Measurements from ENCODE around the gene TRIM14.

TRIM14 gene

GRCh38 chr9:98158071-98158831, 39.2 kb upstream of the TRIM14 start:
- TF ChIP-seq ZC3H10 (CRISPR knock-in tag; IDR thresholded peaks at IDR 0.05) (no peak), ISL1 (CRISPR knock-in tag; IDR thresholded peaks at IDR 0.05) (no peak), CSRNP3 (CRISPR knock-in tag; IDR thresholded peaks at IDR 0.05) (no peak), ZFP3 (CRISPR knock-in tag; IDR thresholded peaks at IDR 0.05) (peak; percentile 74; the same call in 1 of the 2 replicates), ZNF8 (CRISPR knock-in tag; IDR thresholded peaks at IDR 0.05) (no peak), CREB5 (CRISPR knock-in tag; IDR thresholded peaks at IDR 0.05; ENCODE audit: low read depth) (no peak), BACH2 (CRISPR knock-in tag; IDR thresholded peaks at IDR 0.05; ENCODE audit: borderline replicate concordance) (no peak), ZNF70 (CRISPR knock-in tag; IDR thresholded peaks at IDR 0.05) (no peak)
- ATAC-seq = no peak

- no peak for TF ChIP-seq ESRRG (CRISPR knock-in tag; IDR thresholded peaks at IDR 0.05)
- no peak for ATAC-seq
These were observed 38.4 kb upstream of the TRIM14 start for GRCh38 chr9:98157372-98157771.

GRCh38 chr9:98154678-98155077, 35.7 kb upstream of the TRIM14 start:
- TF ChIP-seq GLIS3 (CRISPR knock-in tag; IDR thresholded peaks at IDR 0.05) (no peak), ZFP30 (CRISPR knock-in tag; IDR thresholded peaks at IDR 0.05) (no peak), BACH2 (CRISPR knock-in tag; IDR thresholded peaks at IDR 0.05; ENCODE audit: borderline replicate concordance) (no peak), RARB (CRISPR knock-in tag; IDR thresholded peaks at IDR 0.05) (no peak), TCF4 (CRISPR knock-in tag; IDR thresholded peaks at IDR 0.05; ENCODE audit: borderline replicate concordance) (no peak), CSDC2 (CRISPR knock-in tag; IDR thresholded peaks at IDR 0.05) (no peak), ISL1 (CRISPR knock-in tag; IDR thresholded peaks at IDR 0.05) (no peak)
- no peak for ATAC-seq

GRCh38 chr9:98152526-98152925, 33.5 kb upstream of the TRIM14 start:
- ATAC-seq = no peak
- TF ChIP-seq PATZ1 (CRISPR knock-in tag; IDR thresholded peaks at IDR 0.05; ENCODE audit: borderline replicate concordance) = no peak
- no peak for TF ChIP-seq SNAI2 (CRISPR knock-in tag; IDR thresholded peaks at IDR 0.05)
- no peak for TF ChIP-seq CSDC2 (CRISPR knock-in tag; IDR thresholded peaks at IDR 0.05)
- TF ChIP-seq GLIS3 (CRISPR knock-in tag; IDR thresholded peaks at IDR 0.05) = no peak
- TF ChIP-seq ZNF70 (CRISPR knock-in tag; IDR thresholded peaks at IDR 0.05) = no peak
- no peak for TF ChIP-seq CSRNP3 (CRISPR knock-in tag; IDR thresholded peaks at IDR 0.05)
- TF ChIP-seq ZFP3 (CRISPR knock-in tag; IDR thresholded peaks at IDR 0.05) = no peak
- no peak for TF ChIP-seq POU6F1 (CRISPR knock-in tag; IDR thresholded peaks at IDR 0.05; ENCODE audit: borderline replicate concordance, low read depth)
- TF ChIP-seq OSR1 (CRISPR knock-in tag; IDR thresholded peaks at IDR 0.05) = no peak
- TF ChIP-seq ZC3H10 (CRISPR knock-in tag; IDR thresholded peaks at IDR 0.05) = no peak
- TF ChIP-seq ZFP30 (CRISPR knock-in tag; IDR thresholded peaks at IDR 0.05) = no peak
- no peak for TF ChIP-seq TCF4 (CRISPR knock-in tag; IDR thresholded peaks at IDR 0.05; ENCODE audit: borderline replicate concordance)
- TF ChIP-seq TSHZ2 (CRISPR knock-in tag; IDR thresholded peaks at IDR 0.05) = no peak
- no peak for TF ChIP-seq ESRRG (CRISPR knock-in tag; IDR thresholded peaks at IDR 0.05)
- TF ChIP-seq CREB5 (CRISPR knock-in tag; IDR thresholded peaks at IDR 0.05; ENCODE audit: low read depth) = no peak
- no peak for TF ChIP-seq BACH2 (CRISPR knock-in tag; IDR thresholded peaks at IDR 0.05; ENCODE audit: borderline replicate concordance)
- no peak for TF ChIP-seq ISL1 (CRISPR knock-in tag; IDR thresholded peaks at IDR 0.05)
